NCI-H524 (cell line): ENCODE measurements around the gene ARHGAP35.
A peak's percentile ranks its signal among the peaks of the same experiment; 100 is the strongest.
"Not testable (repeated sequence)": the region's sequence is repeated elsewhere in the genome, so short reads cannot be mapped to it uniquely, and the experiment has no call there.

Source experiments
- DNase-seq, 2 experiments: peaks; one replicate each; lab custom pipeline; 2025; lab: John Stamatoyannopoulos, UW

ARHGAP35 gene

DNA sequence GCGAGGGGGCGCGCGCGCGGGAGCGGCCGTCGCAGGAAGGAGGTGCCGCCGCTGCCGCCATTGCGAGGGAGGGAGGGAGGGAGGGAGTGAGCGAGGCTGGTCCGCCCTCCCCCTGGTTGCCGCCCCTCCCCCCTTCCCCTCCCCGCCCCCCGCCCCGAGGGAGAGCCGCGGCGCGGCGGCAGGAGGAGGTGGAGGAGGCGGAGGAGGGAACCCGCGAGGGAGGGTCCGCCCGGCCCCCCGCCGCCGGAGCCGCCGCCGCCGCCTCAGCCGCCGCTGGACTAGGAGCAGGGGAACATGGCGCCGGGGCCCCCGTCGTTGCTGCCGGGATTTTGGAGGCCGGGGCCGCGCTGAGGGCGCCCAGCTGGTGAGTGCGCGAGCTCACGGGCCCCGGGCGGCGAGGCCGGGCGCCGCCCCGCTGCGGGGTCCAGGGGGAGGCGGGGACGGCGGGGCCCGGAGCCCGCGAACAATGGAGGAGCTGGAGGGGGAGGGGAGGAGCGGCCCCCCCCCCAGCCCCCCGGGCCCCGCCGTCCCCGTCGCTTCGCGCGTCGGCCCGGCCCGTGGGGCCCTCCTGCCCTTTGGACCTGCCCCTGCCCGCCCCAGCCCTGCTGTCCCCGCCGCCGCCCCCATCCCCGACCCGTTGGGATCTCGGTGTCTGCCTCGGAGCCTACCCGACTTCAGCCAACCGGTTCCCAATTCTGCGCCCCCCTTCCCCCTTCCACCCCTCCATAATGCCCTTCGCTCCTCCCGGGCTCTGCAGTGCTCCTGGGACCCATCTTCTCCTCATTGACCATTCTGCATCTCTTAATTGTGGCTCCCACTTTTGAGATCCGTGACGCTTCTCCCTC lies at the start of gene ARHGAP35:
ARHGAP35 (plus strand) TSS at position 152 of the 845 bp plus-strand sequence. CDS start 57,679 bp downstream, outside the sequence.
- no peak for DNase-seq

DNA sequence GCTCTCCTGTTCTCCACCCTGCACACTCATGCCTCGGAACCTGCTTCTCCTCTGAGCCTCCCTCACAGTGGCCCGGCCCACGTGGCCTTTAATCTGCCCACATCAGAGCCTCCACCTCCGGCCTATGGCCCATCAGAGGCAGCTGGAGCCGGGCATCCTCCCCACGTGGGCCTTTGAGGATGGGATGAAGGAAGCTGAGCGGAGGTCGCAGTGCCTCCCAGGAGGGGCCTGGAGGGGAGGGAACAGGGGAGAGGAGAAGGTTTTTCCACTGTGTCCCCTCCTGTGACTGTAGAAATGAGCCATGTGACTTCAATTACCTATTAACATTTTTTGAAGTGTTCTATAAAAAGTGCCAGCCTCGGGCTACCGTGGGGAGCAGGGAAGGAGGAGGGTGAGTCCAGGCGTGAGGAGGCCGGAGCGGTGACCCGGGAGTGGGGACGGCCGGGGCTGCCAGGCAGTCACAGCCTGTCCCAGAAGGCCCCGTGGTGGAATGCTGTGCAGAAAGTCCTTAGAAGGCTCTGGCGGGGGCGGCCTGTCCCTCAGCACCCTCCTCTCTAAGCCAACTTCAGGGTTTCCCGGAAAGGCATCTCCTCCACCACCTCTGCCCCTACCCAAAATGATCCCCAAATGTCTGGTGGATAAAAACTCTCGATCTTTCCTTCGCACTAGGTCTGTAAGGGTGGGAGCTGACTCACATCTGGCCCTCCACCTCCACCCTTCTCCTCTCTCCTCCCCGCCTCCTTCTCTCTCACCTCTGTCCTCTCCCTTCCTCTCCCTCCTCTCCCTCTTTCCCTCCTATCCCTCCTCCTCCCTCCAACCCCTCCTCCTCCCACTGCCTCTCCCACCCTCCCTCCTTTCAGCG lies 47.6 kb upstream of the ARHGAP35 start:
- no peak for DNase-seq

DNA sequence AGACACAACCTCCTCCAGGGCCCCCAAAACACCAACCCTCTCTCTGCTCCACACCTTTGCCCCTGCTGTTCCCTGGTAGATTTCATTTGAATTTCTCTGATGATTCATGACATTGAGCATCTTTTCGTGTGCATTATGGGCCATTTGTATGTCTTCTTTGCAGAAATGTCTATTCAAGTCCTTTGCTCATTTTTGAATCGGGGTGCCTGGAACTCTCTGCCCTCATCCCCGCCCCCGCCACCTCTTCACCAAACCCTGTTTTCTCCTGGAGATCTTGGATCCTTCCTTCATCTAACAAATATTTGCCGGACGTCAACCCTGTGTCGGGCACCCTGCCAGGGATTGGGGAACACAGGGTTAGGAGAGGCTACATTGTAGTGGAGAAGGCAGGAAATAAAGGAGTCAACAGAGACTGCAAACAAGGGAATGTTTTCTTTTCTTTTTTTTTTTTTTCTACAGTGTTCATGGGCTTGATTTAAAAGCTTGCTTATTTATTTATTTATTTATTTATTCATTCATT lies 46.9 kb upstream of the ARHGAP35 start:
- no peak for DNase-seq

DNA sequence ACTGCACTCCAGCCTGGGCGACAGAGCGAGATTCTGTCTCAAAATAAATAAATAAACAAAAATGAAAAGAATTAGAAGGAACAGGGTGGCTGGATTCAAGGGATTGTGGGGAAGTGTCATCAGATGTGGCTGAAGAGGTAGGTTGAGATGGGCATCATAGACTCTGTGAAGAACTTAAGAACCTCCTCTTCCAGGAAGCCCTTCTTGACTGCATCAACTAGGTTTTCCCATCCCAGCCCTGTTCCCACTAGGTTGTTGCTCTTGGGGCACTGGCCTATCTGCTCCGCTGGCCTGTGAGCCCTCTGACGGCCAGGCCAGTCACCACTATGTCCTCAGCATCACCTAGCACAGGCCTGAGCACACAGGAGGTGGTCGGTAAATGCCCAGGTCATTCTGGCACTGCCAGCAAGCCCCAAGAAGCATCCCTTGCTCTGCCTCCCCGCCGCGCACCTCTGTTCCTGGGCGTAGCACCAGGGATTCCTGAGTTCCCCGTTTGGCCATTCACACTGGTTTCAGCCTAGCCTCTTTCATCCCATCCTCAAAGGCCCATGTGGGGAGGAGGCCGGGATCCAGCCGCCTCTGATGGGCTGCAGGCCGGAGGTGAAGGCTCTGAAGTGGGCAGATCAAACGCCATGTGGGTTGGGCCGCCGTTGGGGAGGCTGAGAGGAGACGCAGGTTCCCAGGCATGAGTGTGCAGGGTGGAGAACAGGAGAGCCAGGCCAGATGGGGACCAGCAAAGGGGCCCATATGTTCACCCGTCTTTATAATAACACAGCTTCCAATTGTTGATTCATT lies 44.8 kb upstream of the ARHGAP35 start:
- peak; percentile 81 to 90 for DNase-seq

DNA sequence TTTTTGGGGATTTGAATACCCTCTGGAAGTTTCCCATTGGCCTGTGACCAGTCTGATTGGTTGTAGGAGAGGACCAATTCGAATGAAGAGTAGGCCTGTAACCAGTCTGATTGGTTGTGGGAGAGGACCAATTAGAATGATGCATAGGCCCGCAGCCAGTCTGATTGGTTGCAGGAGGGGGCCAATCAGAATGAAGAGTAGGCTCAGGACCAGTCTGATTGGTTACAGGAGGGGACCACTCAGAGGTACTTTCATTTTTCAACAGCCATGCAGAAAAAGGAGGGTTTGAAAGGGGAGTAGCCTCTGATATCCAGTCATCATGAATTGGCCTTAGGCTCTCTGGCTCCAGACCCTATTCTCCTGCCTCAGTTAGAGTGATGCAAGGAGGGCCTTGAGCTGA lies 42.0 kb upstream of the ARHGAP35 start:
- DNase-seq = no peak

DNA sequence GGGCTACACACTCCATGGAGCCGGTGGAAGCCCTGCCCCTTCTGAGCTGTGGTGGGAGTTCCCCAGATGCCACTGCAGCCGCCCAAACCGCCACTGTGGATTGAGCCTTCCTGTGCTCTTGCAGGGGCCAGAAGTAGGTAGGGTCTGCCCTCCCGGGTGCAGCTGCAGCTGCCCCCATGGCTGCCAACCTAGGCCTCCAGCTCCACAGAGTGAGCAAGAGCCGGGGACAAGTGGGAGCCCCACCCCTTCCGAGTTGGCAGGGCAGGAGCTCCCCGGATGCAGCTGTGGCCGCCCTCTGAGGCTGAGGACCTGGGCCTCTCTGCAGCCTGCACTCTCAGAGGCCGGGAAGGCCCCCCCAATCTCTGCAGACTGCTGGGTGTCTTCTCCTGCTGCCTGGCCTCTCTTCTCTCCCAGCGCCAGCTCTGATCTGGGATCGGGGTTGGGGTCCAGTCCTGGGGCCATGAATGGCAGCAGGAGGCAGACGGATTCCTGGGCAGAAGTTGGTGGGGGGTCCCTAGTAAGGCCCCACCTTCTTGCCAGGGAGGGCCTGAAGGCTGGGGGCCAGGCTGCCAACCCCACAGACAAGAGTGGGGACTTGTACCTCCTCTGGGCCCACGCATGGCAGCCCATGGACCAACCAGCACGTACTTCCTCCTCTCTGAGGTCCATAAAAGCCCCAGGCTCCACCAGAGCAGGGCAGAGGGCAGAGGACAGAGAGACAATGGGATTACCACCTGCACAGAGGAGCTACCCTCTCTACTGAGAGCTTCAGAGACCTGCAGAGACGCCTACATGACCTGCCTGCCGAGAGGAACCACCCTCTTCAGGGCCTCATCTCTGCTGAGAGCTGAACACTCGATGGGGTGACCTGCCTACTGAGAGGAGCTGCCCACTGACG lies 39.0 kb upstream of the ARHGAP35 start:
- DNase-seq = no peak

DNA sequence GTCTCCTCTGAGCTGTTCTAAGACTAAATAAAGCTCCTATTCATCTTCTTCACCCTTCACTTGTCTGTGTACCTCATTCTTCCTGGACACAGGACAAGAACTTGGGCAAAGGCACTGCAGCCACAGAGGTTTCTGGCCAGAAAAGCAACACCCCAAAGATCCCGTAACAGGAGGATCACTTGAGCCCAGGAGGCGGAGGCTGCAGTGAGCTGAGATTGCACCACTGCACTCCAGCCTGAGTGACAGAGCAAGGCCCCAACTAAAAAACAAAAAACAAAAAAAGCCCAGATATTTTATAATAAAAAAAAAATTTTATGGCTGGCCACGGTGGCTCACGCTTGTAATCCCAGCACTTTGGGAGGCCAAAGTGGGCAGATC lies 38.4 kb upstream of the ARHGAP35 start:
- not testable (repeated sequence) for DNase-seq

DNA sequence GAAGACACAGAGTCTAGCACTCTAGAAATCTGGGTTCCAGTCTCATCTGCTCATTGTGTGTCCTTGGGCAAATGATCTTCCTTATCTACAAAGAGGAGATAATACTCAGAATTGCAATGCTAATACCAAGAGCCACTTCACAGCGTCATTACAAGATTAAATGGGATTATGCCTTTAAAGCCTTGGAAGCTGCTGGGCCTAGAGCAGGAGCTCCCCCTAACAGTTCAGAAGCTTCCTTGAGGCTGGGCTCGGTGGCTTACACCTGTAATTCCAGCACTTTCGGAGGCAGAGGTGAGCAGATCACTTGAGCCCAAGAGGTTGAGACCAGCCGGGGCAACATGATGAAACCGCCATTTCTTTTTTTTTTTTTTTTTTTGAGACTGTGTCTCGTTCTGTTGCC lies 37.7 kb upstream of the ARHGAP35 start:
- peak; percentile 69 to 91 for DNase-seq

DNA sequence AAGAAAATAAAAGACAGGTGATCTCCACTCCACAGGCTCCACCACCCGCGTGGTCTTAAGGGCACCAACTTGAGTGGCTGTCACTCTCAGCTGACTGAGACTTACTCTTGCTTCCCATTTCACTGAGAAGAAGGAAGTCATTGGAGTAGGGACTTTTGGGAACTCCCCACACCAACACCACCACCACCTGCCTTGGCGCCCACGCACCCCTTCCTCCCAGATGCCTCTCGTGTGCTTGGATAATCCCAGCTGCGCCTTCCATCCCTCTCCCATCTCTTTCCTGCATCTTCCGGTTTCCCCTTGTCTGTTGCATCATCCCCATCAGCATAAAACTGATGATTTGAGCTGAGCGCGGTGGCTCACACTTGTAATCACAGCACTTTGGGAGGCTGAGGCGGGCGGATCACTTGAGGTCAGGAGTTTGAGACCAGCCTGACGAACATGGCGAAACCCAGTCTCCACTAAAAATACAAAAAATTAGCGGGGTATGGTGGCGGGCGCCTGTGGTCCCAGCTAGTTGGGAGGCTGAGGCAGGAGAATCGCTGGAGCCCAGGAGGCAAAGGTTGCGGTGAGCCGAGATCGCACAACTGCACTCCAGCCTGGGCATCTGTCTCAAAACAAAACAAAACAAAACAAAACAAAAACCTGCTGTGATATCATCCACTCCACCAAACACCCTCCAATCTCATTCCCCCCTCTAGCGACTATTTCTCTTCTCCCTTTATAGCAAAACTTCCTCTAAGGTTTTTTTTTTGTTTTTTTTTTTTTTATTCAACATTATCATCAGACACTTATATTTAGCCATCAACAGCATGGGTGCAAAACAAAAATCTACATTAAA lies 35.7 kb upstream of the ARHGAP35 start:
- DNase-seq = no peak

DNA sequence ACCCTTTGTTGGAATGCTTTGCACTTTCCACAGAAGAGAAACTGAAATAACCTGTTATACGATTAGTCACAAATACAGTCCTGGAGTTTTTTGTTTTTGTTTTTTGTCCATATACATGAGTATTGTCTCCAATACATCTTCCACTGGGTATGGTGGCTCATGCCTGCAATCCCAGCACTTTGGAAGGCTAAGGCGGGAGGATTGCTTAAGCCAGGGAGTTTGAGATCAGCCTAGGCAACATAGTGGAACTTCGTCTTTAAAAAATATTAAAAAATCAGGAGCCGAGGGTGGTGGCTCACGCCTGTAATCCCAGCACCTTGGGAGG lies 35.1 kb upstream of the ARHGAP35 start:
- DNase-seq = no peak

DNA sequence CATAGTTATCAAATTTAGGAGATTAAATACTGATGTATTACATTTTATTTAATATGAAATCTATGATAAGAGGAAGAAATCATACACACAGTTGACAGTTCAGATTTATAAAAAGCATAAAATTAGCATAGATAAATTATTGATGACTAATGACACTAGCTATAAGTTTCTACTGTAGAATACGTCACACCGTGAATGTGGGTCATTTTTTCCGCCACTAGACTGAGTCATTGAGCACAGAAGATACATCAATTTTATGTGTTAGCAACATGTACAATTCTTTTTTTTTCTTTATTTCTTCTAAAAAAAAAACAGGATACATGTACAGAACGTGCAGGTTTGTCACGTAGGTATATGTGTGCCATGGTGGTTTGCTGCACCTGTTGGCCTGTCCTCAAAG lies 32.3 kb upstream of the ARHGAP35 start:
- no peak for DNase-seq

DNA sequence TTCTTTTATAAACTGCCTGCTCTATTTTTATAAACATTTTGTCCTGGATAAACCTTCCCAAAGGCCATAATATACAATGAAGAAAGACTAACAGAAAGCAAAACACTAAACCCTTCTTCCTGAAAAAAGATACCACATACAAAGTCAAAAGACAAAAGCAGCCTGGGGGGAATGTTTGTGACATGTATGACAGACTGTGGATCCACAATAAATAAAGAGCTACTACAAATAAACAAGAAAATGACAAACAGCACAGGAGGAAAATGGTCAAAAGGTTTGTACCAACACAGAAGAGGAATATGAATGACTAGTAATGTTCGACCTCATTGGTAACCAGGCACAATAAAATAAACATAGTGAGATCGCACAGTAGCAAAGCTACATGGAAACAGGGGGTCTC lies 29.9 kb upstream of the ARHGAP35 start:
- no peak for DNase-seq

DNA sequence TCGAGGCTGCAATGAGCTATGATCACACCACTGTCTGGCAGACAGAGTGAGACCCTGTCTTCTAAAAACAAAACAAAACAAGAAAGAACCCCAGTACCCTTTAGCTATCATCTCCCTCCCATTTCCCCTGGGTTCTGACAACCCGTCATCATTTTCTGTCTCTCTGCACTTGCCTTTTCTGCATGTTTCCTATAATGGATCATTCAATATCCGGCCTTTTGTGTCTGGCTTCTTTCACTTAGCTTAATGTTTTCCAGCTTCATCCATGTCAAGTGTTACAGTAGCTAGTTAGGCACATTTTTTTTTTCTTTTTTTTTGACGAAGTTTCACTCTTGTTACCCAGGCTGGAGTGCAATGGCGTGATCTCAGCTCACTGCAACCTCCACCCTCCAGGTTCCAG lies 26.7 kb upstream of the ARHGAP35 start:
- no peak for DNase-seq

DNA sequence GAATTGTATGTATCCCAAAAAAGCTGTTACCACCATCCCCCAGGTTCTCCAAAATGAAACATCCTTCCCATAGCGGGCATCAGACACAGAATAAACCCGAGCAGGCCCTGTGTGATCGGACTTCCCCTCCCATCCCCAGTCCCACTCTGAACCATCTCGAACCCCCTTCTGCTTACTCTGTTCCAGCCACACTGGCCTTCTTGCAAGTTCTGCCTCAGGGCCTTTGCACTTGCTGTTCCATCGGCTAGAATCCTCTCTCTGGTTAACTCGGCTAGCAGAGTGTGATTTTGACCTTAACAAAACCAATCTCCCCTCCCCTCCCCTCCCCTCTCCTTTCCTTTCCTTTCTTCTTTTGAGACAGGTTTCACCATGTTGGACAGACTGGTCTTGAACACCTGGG lies 25.8 kb upstream of the ARHGAP35 start:
- no peak for DNase-seq

DNA sequence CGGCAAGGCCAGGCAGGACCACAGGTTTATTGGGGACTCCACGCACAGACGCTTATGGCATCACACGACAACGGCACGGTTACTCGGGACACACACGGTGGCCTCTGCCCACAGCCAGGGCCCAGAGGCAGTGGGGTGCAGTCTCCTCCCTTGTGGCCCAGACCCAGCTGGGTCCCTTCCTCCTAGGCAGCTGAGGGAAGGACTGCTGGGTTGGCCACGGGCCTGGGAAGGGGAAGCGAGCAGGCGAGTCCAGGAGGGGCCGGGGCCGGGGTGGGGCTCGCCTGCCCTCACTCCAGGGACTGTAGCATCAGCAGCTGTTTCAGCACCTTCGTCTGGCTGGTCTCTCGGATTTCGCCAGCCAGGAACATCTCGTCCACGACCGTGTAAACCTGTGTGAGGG lies 22.6 kb upstream of the ARHGAP35 start:
- DNase-seq = no peak

DNA sequence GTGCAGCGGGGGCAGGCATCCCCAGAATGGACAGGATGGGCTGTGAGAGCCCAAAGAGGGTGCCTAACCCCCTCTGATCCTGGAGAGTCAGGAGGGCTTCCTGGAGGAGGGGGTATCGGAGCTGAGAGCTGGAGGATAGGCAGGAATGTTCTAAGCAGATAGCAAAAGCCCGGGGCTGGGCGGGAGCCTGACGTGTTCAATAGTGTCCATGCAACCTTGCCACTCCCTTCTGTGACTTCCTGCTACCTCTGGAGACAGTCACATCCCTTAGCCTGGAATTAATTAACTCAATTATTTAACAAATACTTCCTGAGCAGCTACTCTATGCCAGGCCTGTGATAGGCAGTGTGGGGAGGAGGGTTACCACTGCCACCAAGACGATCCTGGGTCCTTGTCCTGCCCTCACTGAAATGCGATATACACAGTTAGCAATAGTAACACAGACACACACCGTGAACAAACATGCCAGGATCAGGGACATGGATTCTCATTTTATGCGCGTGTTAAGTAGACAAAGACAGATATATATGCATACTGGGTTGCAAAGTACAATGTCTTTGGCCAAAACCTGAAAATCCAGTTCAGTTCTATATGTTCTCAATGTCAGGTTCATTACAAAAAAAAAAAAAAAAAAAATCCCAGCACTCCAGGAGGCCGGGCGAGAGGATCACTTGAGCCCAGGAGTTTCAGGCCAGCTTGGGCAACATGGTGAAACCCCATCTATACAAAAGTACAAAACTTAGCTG lies 20.9 kb upstream of the ARHGAP35 start:
- no peak for DNase-seq

DNA sequence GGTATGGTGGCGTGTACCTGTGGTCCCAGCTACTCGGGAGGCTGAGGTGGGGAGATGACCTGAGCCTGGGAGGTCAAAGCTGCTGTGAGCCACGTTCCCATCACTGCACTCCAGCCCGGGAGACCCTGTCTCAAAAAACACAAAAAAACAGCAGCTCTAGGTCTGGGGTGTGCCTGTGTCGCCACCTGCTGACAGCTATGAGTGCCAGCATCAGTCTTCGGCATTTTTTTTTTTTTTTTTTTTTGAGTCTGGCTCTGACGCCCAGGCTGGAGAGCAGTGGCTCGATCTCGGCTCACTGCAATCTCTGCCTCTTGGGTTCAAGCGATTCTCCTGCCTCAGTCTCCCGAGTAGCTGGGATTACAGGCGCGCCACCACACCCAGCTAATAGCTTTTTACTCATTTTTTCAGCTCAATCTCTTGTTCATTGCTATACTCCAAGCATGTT lies 20.3 kb upstream of the ARHGAP35 start:
- DNase-seq = peak in 1 of 2 experiments; percentile 56

DNA sequence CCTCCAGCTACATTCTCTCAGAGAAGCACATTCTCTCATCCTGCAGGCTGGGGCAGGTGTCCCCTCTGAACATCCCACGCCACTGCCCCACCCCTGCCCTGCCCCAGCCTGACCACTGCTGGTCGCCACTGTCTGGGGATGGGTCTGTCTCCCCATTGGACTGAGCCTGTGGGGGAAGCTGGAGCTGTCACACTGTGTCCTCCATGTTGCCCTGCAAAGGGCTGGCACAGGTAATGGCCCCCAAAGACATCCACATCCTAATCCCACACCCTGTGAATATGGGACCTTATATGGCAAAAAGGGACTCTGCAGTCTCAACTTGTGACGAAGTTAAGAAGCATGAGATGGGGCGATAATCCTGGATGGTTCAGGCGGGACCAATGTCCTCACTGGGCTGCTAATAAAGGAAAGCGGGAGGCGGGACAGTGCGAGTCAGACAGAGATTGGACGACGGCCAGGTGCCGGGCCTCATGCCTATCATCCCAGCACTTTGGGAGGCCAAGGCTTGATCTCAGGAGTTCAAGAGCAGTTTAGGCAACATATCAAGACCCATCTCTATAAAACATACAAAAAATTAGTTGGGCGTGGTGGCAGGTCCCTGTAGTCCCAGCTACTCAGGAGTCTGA lies 19.2 kb upstream of the ARHGAP35 start:
- no peak for DNase-seq

DNA sequence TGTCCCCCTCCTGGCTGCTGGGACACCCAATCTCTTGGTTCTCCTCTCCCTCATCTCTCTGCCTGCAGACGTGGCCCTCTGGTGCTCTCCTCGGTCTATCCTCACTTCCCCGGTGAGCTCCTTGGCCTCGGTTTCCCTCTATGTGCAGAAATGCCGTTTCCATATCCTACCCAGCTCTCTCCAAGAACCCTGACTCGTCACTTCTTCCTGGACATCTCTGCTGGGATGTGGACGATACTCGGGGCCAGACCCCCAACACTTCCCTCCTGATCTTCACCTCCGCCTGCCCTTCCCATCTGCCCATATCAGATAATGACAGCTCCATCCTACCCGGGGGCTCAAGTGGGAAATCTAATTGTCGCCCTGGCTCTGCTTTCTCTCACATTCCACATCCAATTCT lies 18.0 kb upstream of the ARHGAP35 start:
- no peak for DNase-seq
